ENCODE measurements around the gene SMARCA2. TPM values are rescaled to one million over a fixed set of nuclear protein-coding genes. Genes with fewer than 3 reads are reported as not detected.

Gene SMARCA2
- total and polyA plus RNA-seq, 2 donors (not counting 1 experiment from before 2014, with no cell fraction given), result 75.3 to 250 TPM

DNA sequence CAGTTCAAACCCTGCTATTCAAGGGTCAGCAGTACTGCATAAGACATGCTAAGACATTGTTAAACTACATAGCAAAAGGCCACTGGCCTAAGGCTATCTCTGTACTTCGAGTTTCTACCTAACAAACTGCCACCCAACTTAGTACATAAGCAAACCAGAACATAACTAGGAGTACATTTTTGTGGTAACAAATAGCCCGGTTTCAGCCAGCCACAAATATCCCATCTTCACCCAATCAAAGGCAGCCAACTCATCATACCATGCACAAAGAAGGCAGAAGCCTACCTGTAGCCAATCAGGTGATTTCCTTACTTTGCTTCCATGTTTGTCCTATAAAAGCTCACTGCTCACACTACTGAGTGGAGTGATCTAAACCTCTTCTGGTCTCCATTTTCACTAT lies 201.4 kb downstream of the SMARCA2 start:
- POLR2A ChIA-PET, result no interaction called here
- Histone ChIP-seq H3K4me3 (ENCODE audit: control extremely low read depth in 1 of 5, extremely low read depth in 1 of 5, insufficient read depth in 1 of 5, low read depth in 2 of 5, low read length in 4 of 5) (no peak overlapping the region), H3K4me1 (ENCODE audit: control insufficient read depth in 2 of 2, insufficient read depth in 2 of 2, low read length in 2 of 2) (no peaks in the 10 kb centered on the region), H3K27me3 (replicated peaks in 1 of 4; ENCODE audit: control extremely low read depth in 1 of 4, control insufficient read depth in 3 of 4, insufficient read depth in 4 of 4, low read length in 3 of 4) (no peaks in the 10 kb centered on the region), H2AFZ (ENCODE audit: insufficient read depth, low read depth, low read length, poor library complexity, severe bottlenecking) (no peak overlapping the region), H3K9me3 (ENCODE audit: control extremely low read depth in 1 of 3, control insufficient read depth in 2 of 3, insufficient read depth in 1 of 3, low read length in 2 of 3) (no peaks in the 10 kb centered on the region), H3K36me3 (replicated peaks in 1 of 2; ENCODE audit: control extremely low read depth in 1 of 2, control insufficient read depth in 1 of 2, extremely low read depth in 1 of 2, insufficient read depth in 2 of 2, low read length in 1 of 2) (no peaks in the 10 kb centered on the region), H3K79me2 (ENCODE audit: control insufficient read depth, insufficient read depth, low read length) (no peaks in the 10 kb centered on the region), H3K4me2 (replicated peaks; ENCODE audit: low read depth, low read length, poor library complexity, severe bottlenecking) (no peak overlapping the region), H3K27ac (ENCODE audit: low read length in 2 of 2) (no peak overlapping the region), H4K20me1 (ENCODE audit: control insufficient read depth, insufficient read depth, low read length, poor library complexity, severe bottlenecking) (no peaks in the 10 kb centered on the region), H3K9ac (ENCODE audit: low read length) (no peak overlapping the region)
- intact Hi-C loops (cut with micrococcal nuclease), result no loop called here
- Mint-ChIP-seq H3K27me3 (no peaks in the 10 kb centered on the region), H3K27ac (no peak overlapping the region), H3K4me3 (no peak overlapping the region), H3K4me1 (no peaks in the 10 kb centered on the region), H3K9me3 (ENCODE audit: insufficient read depth) (no peaks in the 10 kb centered on the region)
- ATAC-seq (ENCODE audit: low read depth) (no peak), DNase-seq (no peak)
- WGBS (ENCODE audit: insufficient coverage), result 93% methylated on average over 2 of the region's 2 CpGs
- CTCF ChIA-PET, result no interaction called here
- TF ChIP-seq, protein P1, sequence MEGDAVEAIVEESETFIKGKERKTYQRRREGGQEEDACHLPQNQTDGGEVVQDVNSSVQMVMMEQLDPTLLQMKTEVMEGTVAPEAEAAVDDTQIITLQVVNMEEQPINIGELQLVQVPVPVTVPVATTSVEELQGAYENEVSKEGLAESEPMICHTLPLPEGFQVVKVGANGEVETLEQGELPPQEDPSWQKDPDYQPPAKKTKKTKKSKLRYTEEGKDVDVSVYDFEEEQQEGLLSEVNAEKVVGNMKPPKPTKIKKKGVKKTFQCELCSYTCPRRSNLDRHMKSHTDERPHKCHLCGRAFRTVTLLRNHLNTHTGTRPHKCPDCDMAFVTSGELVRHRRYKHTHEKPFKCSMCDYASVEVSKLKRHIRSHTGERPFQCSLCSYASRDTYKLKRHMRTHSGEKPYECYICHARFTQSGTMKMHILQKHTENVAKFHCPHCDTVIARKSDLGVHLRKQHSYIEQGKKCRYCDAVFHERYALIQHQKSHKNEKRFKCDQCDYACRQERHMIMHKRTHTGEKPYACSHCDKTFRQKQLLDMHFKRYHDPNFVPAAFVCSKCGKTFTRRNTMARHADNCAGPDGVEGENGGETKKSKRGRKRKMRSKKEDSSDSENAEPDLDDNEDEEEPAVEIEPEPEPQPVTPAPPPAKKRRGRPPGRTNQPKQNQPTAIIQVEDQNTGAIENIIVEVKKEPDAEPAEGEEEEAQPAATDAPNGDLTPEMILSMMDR (IDR thresholded peaks at IDR 0.05), result no peak
- TF ChIP-seq EZH2 (IDR thresholded peaks at IDR 0.05; ENCODE audit: borderline replicate concordance, insufficient read depth, low read depth, low read length, poor library complexity, severe bottlenecking), result no peak

DNA sequence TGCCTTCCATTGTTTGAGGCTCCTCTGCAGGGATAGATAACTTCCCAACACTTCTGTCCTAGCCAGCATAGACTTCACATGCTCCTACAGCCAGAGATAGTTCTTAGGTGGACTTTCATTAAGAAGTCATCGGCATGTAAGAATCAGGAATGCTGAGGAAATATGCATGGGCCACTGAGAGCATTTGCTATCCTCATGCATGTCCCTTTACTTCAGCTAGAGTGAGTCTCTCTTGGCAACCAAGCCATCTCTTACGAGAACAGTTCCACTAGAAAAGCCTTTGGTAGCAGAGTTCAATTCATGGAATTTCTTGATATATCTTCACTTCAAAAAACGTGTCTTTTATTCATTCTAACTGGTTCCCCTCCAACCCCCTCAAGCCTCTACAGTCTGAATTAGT lies 202.4 kb downstream of the SMARCA2 start:
- Histone ChIP-seq H3K27me3 (replicated peaks in 1 of 4; ENCODE audit: control extremely low read depth in 1 of 4, control insufficient read depth in 3 of 4, insufficient read depth in 4 of 4, low read length in 3 of 4) (no peaks in the 10 kb centered on the region), H3K79me2 (ENCODE audit: control insufficient read depth, insufficient read depth, low read length) (no peaks in the 10 kb centered on the region), H3K36me3 (replicated peaks in 1 of 2; ENCODE audit: control extremely low read depth in 1 of 2, control insufficient read depth in 1 of 2, extremely low read depth in 1 of 2, insufficient read depth in 2 of 2, low read length in 1 of 2) (no peaks in the 10 kb centered on the region), H3K9me3 (ENCODE audit: control extremely low read depth in 1 of 3, control insufficient read depth in 2 of 3, insufficient read depth in 1 of 3, low read length in 2 of 3) (no peaks in the 10 kb centered on the region), H3K4me1 (ENCODE audit: control insufficient read depth in 2 of 2, insufficient read depth in 2 of 2, low read length in 2 of 2) (no peaks in the 10 kb centered on the region), H3K27ac (ENCODE audit: low read length in 2 of 2) (no peak overlapping the region), H3K9ac (ENCODE audit: low read length) (no peak overlapping the region), H3K4me3 (ENCODE audit: control extremely low read depth in 1 of 5, extremely low read depth in 1 of 5, insufficient read depth in 1 of 5, low read depth in 2 of 5, low read length in 4 of 5) (no peak overlapping the region), H2AFZ (ENCODE audit: insufficient read depth, low read depth, low read length, poor library complexity, severe bottlenecking) (no peak overlapping the region), H4K20me1 (ENCODE audit: control insufficient read depth, insufficient read depth, low read length, poor library complexity, severe bottlenecking) (no peaks in the 10 kb centered on the region), H3K4me2 (replicated peaks; ENCODE audit: low read depth, low read length, poor library complexity, severe bottlenecking) (no peak overlapping the region)
- WGBS (ENCODE audit: insufficient coverage), result 100% methylated on average over 1 of the region's 3 CpGs
- Mint-ChIP-seq H3K27me3 (no peaks in the 10 kb centered on the region), H3K4me1 (no peaks in the 10 kb centered on the region), H3K27ac (no peak overlapping the region), H3K4me3 (no peak overlapping the region), H3K9me3 (ENCODE audit: insufficient read depth) (no peaks in the 10 kb centered on the region)
- ChIA-PET CTCF (no interaction called here), POLR2A (no interaction called here)
- ATAC-seq (ENCODE audit: low read depth) (no peak), DNase-seq (no peak)
- no peak for TF ChIP-seq EZH2 (IDR thresholded peaks at IDR 0.05; ENCODE audit: borderline replicate concordance, insufficient read depth, low read depth, low read length, poor library complexity, severe bottlenecking)
- TF ChIP-seq, protein P1 (IDR thresholded peaks at IDR 0.05), result no peak
- intact Hi-C loops (cut with micrococcal nuclease), result no loop called here
